Measurements from ENCODE around the gene SCRN2.

Gene SCRN2

DNA sequence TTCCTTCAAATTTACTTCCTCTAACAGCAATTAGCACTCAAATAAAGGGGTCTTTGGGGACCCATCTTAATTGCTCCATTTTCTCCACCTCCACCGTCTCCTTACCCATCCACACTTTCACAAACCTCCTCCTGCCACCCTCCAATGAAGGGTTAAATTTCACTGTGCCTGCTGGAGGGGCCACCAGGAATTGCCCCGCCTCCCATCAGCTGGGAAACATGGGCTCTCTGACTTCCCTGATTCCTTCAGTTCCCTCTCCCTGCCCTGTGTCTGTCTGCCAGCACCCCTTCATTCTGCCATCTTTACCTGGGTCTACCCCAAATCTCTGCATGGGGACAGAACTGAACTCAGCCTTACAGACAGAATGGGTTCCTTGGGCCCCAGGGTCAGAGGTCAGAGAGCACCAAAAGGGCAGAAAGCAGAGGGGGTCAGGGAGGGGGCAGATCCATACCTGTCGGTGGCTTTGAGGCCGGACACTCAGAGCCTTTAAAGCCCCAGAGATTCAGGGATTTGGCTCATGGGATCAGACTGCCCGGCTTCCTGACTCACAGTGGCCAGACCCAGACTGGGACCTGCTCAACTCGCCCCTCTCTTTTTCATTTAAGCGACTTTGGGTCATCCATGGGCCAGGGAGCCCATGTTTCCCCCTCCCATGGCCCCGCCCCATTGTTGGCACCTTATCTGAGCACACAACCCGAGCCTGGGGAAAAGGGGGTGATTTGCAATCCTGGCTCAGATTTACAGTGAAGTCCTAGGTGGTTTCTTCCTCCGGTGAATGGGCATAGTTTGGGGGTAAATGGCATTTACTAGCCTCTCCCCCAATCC, 37.3 kb upstream of the SCRN2 start:
- H3K4me1 ChIP-seq (ENCODE audit: control insufficient read depth, insufficient read depth, low read length), result no peaks in the 10 kb centered on the region
- H3K9ac ChIP-seq (ENCODE audit: low read length), result no peak overlapping the region
- H3K27ac ChIP-seq (ENCODE audit: low read depth, low read length), result no peak overlapping the region
- H3K36me3 ChIP-seq (ENCODE audit: control insufficient read depth, insufficient read depth, low read length), result no peaks in the 10 kb centered on the region
- H3K27me3 ChIP-seq (ENCODE audit: control insufficient read depth, insufficient read depth, low read length), result peaks cover 8% of the 10 kb centered on the region
- H3K4me3 ChIP-seq (ENCODE audit: low read length), result no peak overlapping the region

DNA sequence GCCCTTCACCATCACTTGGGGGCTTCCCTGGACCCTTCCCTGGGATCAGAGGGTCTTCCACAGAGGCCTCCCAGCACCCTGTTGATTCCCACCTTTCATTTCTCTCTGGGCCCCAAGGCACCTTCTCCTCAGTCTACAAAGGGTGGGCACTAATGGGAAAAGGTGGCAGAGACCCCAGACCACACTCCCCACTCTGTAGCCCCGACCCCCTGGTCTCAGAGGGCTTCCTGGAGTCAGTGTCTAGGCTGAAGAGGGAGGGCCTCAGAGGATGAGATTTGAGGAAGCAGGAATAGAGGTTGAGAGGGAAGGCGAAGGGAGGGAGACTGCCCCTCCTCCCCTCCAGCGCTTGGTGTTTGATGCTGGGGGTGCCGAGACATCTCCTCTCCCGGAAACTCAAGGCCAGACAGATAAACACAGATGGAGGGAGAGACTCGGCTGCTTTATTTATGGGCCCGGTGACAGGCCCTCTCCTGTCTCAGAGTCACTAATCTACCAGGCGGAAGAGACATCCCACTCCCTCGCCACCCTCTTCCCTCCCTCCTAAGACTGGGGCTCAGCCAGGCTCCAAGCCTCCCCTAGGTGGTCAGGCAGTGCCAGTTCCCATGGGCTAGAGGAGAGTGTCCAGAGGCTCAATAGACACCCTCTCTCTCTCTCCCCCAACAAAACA, 36.4 kb upstream of the SCRN2 start:
- H3K36me3 ChIP-seq (ENCODE audit: control insufficient read depth, insufficient read depth, low read length), result no peaks in the 10 kb centered on the region
- H3K27ac ChIP-seq (ENCODE audit: low read depth, low read length), result no peak overlapping the region
- H3K9ac ChIP-seq (ENCODE audit: low read length), result no peak overlapping the region
- no peaks in the 10 kb centered on the region for H3K4me1 ChIP-seq (ENCODE audit: control insufficient read depth, insufficient read depth, low read length)
- H3K4me3 ChIP-seq (ENCODE audit: low read length), result no peak overlapping the region
- H3K27me3 ChIP-seq (ENCODE audit: control insufficient read depth, insufficient read depth, low read length), result peaks cover 9% of the 10 kb centered on the region

DNA sequence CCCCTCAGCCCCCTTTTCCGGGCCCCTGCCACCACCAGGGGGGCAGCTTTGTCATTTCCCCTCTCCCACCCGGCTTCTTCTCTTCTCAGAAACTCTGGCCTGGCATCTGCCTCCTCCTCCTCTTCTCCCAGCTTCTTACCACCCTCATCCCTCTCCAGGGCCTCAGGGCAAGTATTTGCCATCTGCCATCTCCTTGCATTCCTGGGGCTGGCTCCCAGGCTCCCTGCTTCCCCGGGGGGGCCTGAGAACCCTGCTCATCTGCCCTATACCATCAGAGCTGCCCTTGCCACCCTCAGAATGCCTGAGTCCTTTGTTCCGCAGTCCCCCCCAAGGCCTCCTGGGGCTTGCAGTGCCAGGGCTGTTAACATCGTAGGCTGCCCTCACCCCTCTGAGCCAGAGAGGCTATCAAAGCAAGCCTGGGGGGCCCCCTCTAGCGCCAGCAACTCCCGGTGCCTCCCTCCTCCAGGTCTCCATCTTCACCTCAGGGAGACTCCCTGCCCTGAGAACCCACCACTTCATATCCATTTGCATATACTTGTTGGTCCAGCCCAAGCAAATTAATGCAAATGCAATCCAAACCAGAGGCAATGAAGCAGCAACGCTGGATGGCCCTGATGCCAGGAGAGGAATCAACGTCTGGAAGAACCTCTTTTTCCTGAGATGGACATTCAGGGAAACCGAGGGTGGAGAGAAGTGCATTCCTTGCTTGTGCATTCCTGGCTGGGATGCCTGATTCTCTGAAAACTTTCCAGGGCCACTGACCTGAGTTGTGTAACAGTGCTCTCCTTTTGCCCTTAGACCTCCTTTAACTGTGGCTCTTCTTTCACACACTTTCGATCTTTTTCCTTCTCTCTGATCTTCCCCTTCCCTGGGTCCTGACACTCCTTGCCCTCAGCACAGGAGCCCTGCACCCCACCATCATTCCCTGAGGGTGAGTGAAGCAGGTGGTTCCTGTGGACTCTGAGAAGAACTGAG, 34.2 kb upstream of the SCRN2 start:
- Histone ChIP-seq H3K4me3 (ENCODE audit: low read length) (no peak overlapping the region), H3K27me3 (ENCODE audit: control insufficient read depth, insufficient read depth, low read length) (peaks cover 12% of the 10 kb centered on the region), H3K9ac (ENCODE audit: low read length) (no peak overlapping the region), H3K4me1 (ENCODE audit: control insufficient read depth, insufficient read depth, low read length) (no peaks in the 10 kb centered on the region), H3K36me3 (ENCODE audit: control insufficient read depth, insufficient read depth, low read length) (no peaks in the 10 kb centered on the region), H3K27ac (ENCODE audit: low read depth, low read length) (no peak overlapping the region)

- Histone ChIP-seq H3K36me3 (ENCODE audit: control insufficient read depth, insufficient read depth, low read length) (no peaks in the 10 kb centered on the region), H3K27me3 (ENCODE audit: control insufficient read depth, insufficient read depth, low read length) (peaks cover 12% of the 10 kb centered on the region), H3K4me1 (ENCODE audit: control insufficient read depth, insufficient read depth, low read length) (no peaks in the 10 kb centered on the region), H3K9ac (ENCODE audit: low read length) (no peak overlapping the region), H3K4me3 (ENCODE audit: low read length) (no peak overlapping the region), H3K27ac (ENCODE audit: low read depth, low read length) (no peak overlapping the region)
These were observed 32.4 kb upstream of the SCRN2 start for GRCh38 chr17:47873200-47874090.

GRCh38 chr17:47872651-47873161, 31.6 kb upstream of the SCRN2 start:
- Histone ChIP-seq H3K36me3 (ENCODE audit: control insufficient read depth, insufficient read depth, low read length) (no peaks in the 10 kb centered on the region), H3K27me3 (ENCODE audit: control insufficient read depth, insufficient read depth, low read length) (peaks cover 12% of the 10 kb centered on the region), H3K4me3 (ENCODE audit: low read length) (no peak overlapping the region), H3K27ac (ENCODE audit: low read depth, low read length) (no peak overlapping the region), H3K4me1 (ENCODE audit: control insufficient read depth, insufficient read depth, low read length) (no peaks in the 10 kb centered on the region), H3K9ac (ENCODE audit: low read length) (no peak overlapping the region)

DNA sequence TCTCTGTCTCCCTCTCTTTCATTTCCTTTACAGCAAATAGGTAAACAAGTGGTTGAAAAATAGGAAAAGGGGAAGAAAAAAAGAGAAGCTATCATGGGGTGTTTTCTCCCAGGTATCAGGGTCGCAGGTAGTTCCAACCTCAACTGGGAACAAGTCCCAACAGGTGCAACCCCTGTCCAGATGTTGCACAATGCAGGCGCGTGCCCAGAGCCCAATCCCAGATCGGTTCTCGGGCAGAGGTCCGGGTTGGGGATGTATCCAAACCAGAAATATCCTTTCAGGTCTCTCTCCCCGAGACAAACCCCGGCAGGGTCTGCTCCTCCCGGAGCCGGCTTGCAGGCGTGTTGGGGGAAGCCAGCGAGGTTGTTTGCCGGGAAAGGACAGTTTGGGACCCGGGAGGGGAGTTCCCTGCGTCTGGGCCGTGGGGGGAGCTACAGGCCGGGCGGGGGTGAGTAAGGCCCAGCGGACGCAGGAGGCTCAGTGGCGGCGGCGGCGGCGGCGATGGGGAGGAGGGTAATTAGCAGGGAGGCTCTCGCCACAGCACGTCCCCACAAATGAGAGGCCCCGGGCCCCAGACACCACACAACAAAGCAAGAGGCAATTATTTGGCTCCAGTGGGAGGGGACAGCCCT, 31.1 kb upstream of the SCRN2 start:
- Histone ChIP-seq H3K36me3 (ENCODE audit: control insufficient read depth, insufficient read depth, low read length) (no peaks in the 10 kb centered on the region), H3K4me3 (ENCODE audit: low read length) (no peak overlapping the region), H3K27ac (ENCODE audit: low read depth, low read length) (no peak overlapping the region), H3K27me3 (ENCODE audit: control insufficient read depth, insufficient read depth, low read length) (peaks cover 12% of the 10 kb centered on the region), H3K4me1 (ENCODE audit: control insufficient read depth, insufficient read depth, low read length) (no peaks in the 10 kb centered on the region), H3K9ac (ENCODE audit: low read length) (no peak overlapping the region)

- H3K9ac ChIP-seq (ENCODE audit: low read length), result no peak overlapping the region
- H3K36me3 ChIP-seq (ENCODE audit: control insufficient read depth, insufficient read depth, low read length), result no peaks in the 10 kb centered on the region
- no peak overlapping the region for H3K27ac ChIP-seq (ENCODE audit: low read depth, low read length)
- H3K4me1 ChIP-seq (ENCODE audit: control insufficient read depth, insufficient read depth, low read length), result no peaks in the 10 kb centered on the region
- peaks cover 14% of the 10 kb centered on the region for H3K27me3 ChIP-seq (ENCODE audit: control insufficient read depth, insufficient read depth, low read length)
- H3K4me3 ChIP-seq (ENCODE audit: low read length), result no peak overlapping the region
These were observed 30.0 kb upstream of the SCRN2 start for GRCh38 chr17:47871048-47871447.

DNA sequence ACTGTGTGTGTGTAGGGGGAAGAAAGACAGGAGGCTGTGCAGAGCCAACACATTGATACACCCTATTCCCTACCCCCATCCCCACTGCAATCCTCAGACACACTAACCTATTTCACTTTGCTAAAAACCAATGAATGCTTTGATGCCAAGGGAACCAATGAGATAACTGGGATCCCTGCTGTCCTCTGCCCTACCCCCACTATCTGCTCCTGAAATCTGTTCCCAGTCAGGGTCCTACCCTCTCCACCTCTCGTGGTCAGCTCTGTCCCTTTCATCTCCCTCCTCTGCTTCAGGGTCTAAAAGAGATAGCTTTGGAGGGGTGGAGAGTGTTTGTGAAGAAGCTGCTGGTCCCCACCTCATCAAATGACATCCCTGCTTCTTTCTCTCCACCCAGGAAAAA, 29.0 kb upstream of the SCRN2 start:
- H3K36me3 ChIP-seq (ENCODE audit: control insufficient read depth, insufficient read depth, low read length), result no peaks in the 10 kb centered on the region
- no peak overlapping the region for H3K4me3 ChIP-seq (ENCODE audit: low read length)
- H3K27me3 ChIP-seq (ENCODE audit: control insufficient read depth, insufficient read depth, low read length), result peaks cover 12% of the 10 kb centered on the region
- no peak overlapping the region for H3K9ac ChIP-seq (ENCODE audit: low read length)
- H3K27ac ChIP-seq (ENCODE audit: low read depth, low read length), result no peak overlapping the region
- H3K4me1 ChIP-seq (ENCODE audit: control insufficient read depth, insufficient read depth, low read length), result no peaks in the 10 kb centered on the region

GRCh38 chr17:47869114-47869513, 28.0 kb upstream of the SCRN2 start:
- Histone ChIP-seq H3K36me3 (ENCODE audit: control insufficient read depth, insufficient read depth, low read length) (no peaks in the 10 kb centered on the region), H3K4me3 (ENCODE audit: low read length) (no peak overlapping the region), H3K9ac (ENCODE audit: low read length) (no peak overlapping the region), H3K27ac (ENCODE audit: low read depth, low read length) (no peak overlapping the region), H3K27me3 (ENCODE audit: control insufficient read depth, insufficient read depth, low read length) (peaks cover 13% of the 10 kb centered on the region), H3K4me1 (ENCODE audit: control insufficient read depth, insufficient read depth, low read length) (no peaks in the 10 kb centered on the region)

DNA sequence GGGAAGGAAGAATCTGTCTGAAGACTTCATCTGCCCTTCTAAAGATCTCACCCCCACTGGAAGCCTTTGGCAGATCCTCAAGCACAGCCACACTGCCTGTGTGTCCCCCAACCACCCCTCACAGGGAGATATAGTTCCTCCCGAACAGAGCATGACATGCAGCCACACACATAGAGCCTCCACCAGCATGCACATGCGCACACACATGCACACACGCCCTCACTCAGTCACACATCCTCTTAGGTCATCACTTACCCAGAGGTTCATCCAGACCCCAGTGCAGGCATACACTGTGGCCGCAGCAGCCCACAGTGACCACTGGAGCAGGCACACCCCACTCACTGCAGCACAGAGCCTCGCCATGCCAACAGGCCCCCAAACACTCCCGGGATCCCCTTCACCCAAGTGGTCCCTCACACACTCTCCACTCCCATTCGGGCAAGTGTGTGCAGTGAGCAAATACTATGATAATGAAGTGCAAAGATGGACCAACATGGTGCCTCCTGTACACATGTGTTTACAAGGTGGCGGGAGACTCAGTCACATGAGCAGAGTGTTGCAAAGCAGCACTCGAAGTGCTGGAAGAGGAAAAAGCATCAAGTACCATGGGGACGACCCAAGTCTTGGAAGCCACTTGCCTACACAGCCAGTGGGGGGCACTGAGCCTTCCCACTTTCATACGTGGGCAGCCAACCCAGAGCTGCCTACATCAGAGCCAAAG, 26.9 kb upstream of the SCRN2 start:
- Histone ChIP-seq H3K9ac (ENCODE audit: low read length) (no peak overlapping the region), H3K36me3 (ENCODE audit: control insufficient read depth, insufficient read depth, low read length) (no peaks in the 10 kb centered on the region), H3K4me1 (ENCODE audit: control insufficient read depth, insufficient read depth, low read length) (no peaks in the 10 kb centered on the region), H3K4me3 (ENCODE audit: low read length) (no peak overlapping the region), H3K27me3 (ENCODE audit: control insufficient read depth, insufficient read depth, low read length) (peaks cover 11% of the 10 kb centered on the region), H3K27ac (ENCODE audit: low read depth, low read length) (no peak overlapping the region)

DNA sequence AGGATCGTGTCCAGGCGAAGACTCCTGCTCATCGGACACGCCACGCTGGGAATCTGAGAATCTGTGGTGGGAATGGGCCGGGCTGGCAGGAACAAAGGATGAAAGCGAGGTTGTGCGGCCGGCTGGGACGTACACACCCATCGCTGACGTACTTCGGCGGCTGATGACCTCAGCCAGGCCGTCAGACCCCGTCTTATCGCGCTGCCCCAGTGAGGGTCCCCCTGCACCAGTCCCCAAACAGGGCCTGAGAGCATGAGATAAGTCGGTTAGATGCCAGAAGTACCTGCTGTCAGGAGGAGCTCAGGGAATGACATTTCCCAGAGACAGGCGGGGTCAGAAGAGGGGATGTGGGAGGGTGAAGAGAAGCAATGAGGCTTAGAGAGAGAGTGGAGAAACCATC, 25.9 kb upstream of the SCRN2 start:
- H3K4me3 ChIP-seq (ENCODE audit: low read length), result no peak overlapping the region
- H3K4me1 ChIP-seq (ENCODE audit: control insufficient read depth, insufficient read depth, low read length), result no peaks in the 10 kb centered on the region
- H3K27ac ChIP-seq (ENCODE audit: low read depth, low read length), result no peak overlapping the region
- no peak overlapping the region for H3K9ac ChIP-seq (ENCODE audit: low read length)
- H3K36me3 ChIP-seq (ENCODE audit: control insufficient read depth, insufficient read depth, low read length), result no peaks in the 10 kb centered on the region
- H3K27me3 ChIP-seq (ENCODE audit: control insufficient read depth, insufficient read depth, low read length), result peaks cover 11% of the 10 kb centered on the region

Measured in rectal smooth muscle tissue (tissue), 1 donor.